GM12892 (cell line): ENCODE results near the gene NCAM2.

Experiments
- POLR2AphosphoS5 ChIP-seq: IDR thresholded peaks from 2 replicates; pipeline ENCODE4 v1.6.1; 2011; ENCODE audit warnings: low read depth, low read length, control low read depth
- TAF1 ChIP-seq: IDR thresholded peaks from 2 replicates; pipeline ENCODE4 v1.6.1; 2011; ENCODE audit warnings: low read depth, mild to moderate bottlenecking, control low read depth, low read length, borderline replicate concordance

GRCh38 chr21:21102896-21103295 lies 104.7 kb downstream of the NCAM2 start:
- TF ChIP-seq POLR2AphosphoS5 (no peak), TAF1 (no peak)
